GM12878 (cell line): ENCODE measurements around the gene TCF4. TPM values are rescaled to one million over a fixed set of nuclear protein-coding genes. Genes with fewer than 3 reads are reported as not detected.

Experiments
- ATAC-seq: fragments of 200-7000 bp; cut with Tn5 transposase; 3 replicates; pipeline ENCODE4 v1.9.1; 2020; ENCODE audit warnings: mild to moderate bottlenecking, moderate library complexity
- BruUV-seq: library from RNA; stranded (reverse); fragments of 400-500 nt; replicated peaks from 2 replicates; lab custom pipeline; 2021; lab: Mats Ljungman, UMichigan
- CTCF ChIA-PET: fragments of 300-600 bp; sonication (Branson Sonifier 250); formaldehyde crosslinking; extraction: SDS; loops from one replicate; lab custom pipeline; 2021; ENCODE audit warnings: inconsistent platforms; lab: Yijun Ruan, JAX
- POLR2A ChIA-PET: fragments of 350-600 bp; formaldehyde crosslinking; extraction: SDS; loops from one replicate; lab custom pipeline; 2021; ENCODE audit warnings: inconsistent platforms; lab: Charles Lee
- RAD21 ChIA-PET: fragments of 300-600 bp; sonication (Branson Sonifier 250); formaldehyde crosslinking; loops from one replicate; lab custom pipeline; 2023; ENCODE audit warnings: antibody characterized with exemption; ENCODE audit not compliant: unreplicated experiment; lab: Charles Lee
- SMC1A ChIA-PET: fragments of 300-600 bp; sonication (Branson Sonifier 250); formaldehyde crosslinking; loops from one replicate; lab custom pipeline; 2023; ENCODE audit not compliant: unreplicated experiment, uncharacterized antibody; lab: Charles Lee
- DNase-seq: peaks from one replicate; pipeline ENCODE4 v3.0.0-alpha.2; 2011; ENCODE audit warnings: low read depth, low spot score
- FAIRE-seq: peaks from 3 replicates; lab custom pipeline; 2011; peaks lifted over from hg19 to GRCh38; lab: Jason Lieb, UNC
- H2AFZ ChIP-seq: 2 replicates; pipeline ENCODE4 v1.6.0; 2011; ENCODE audit warnings: low read depth, low read length, control low read depth; ENCODE audit not compliant: control insufficient read depth
- H3K27ac ChIP-seq: 2 replicates; pipeline ENCODE4 v1.5.1; 2011; ENCODE audit warnings: control low read depth; ENCODE audit not compliant: control insufficient read depth, insufficient read depth
- H3K27me3 ChIP-seq, 2 experiments: replicated peaks in 1 of 2; 2 replicates each; pipeline versions ENCODE4 v1.6.0 to v1.6.1; 2011; ENCODE audit warnings: low read length in 1 of 2; ENCODE audit not compliant: control insufficient read depth in 2 of 2, insufficient read depth in 2 of 2
- H3K36me3 ChIP-seq, 2 experiments: 2 replicates each; pipeline ENCODE4 v1.5.1; 2011; ENCODE audit warnings: low read length in 1 of 2; ENCODE audit not compliant: control insufficient read depth in 2 of 2, insufficient read depth in 2 of 2
- H3K4me1 ChIP-seq: 2 replicates; pipeline ENCODE4 v1.6.1; 2011; ENCODE audit warnings: mild to moderate bottlenecking, low read length, moderate library complexity, mixed read lengths; ENCODE audit not compliant: control insufficient read depth, insufficient read depth
- H3K4me2 ChIP-seq: 2 replicates; pipeline ENCODE4 v1.6.0; 2011; ENCODE audit warnings: control low read depth; ENCODE audit not compliant: control insufficient read depth, insufficient read depth
- H3K4me3 ChIP-seq: fragments of 200-600 bp; sonication (generic); 2 replicates; pipeline ENCODE4 v1.5.1; 2016
- H3K79me2 ChIP-seq: 2 replicates; pipeline ENCODE4 v1.6.0; 2011; ENCODE audit warnings: low read length; ENCODE audit not compliant: control insufficient read depth, insufficient read depth
- H3K9ac ChIP-seq: 2 replicates; pipeline ENCODE4 v1.8.0; 2011; ENCODE audit warnings: low read length, control low read depth, mixed read lengths; ENCODE audit not compliant: control insufficient read depth, insufficient read depth
- H3K9me3 ChIP-seq: replicated peaks from 3 replicates; pipeline ENCODE4 v1.5.1; 2011; ENCODE audit warnings: mild to moderate bottlenecking, low read length; ENCODE audit not compliant: control insufficient read depth, insufficient read depth
- H4K20me1 ChIP-seq: 2 replicates; pipeline ENCODE4 v1.6.0; 2011; ENCODE audit not compliant: control insufficient read depth, insufficient read depth
- IKZF1 ChIP-seq: fragments of 450-650 bp; conservative IDR thresholded peaks from 2 replicates; pipeline ENCODE4 v1.6.1; 2017; ENCODE audit warnings: antibody characterized with exemption, mild to moderate bottlenecking
- MYC ChIP-seq: IDR thresholded peaks from 2 replicates; pipeline ENCODE4 v1.6.1; 2011; ENCODE audit warnings: mild to moderate bottlenecking, low read length, moderate library complexity, inconsistent platforms; ENCODE audit not compliant: insufficient read depth, insufficient replicate concordance, insufficient read length, severe bottlenecking
- WGBS: methylation state at CpG from one replicate; pipeline ENCODE4 v1.1.6; 2016; ENCODE audit warnings: low lambda C conversion rate; ENCODE audit not compliant: insufficient replicate concordance, insufficient coverage; ENCODE audit errors: missing lambda C conversion rate; 5-methylcytosine and 5-hydroxymethylcytosine counted together
- in situ Hi-C: fragments of 300-500 bp; cut with MboI; formaldehyde crosslinking; loops from 9 replicates; pipeline ENCODE4 v1.14.3; 2018; ENCODE audit warnings: mixed read lengths
- intact Hi-C: fragments of 100-400 bp; cut with micrococcal nuclease; formaldehyde crosslinking; loops from one replicate; pipeline ENCODE4 v1.14.2; 2022; ENCODE audit not compliant: unreplicated experiment
- polyA plus RNA-seq, 11 experiments: library from polyadenylated mRNA; depleted of rRNA in 4 of 11; unstranded in 6 of 11; stranded (reverse) in 5 of 11; fragments of >200 nt; fragmentation: Nextera tagmentation in 4 of 11; fragmentation: Illumina TruSeq in 1 of 11; extraction: Ambion mirVana in 4 of 11; extraction: Trizol in 1 of 11; gene quantifications; 1 replicate in 1 of 11; 2 replicates in 10 of 11; pipeline versions ENCODE4 v1.2.1 to v1.2.3, GENCODE V29; 2011 to 2016; ENCODE audit warnings: inconsistent platforms in 2 of 11, missing spikeins in 2 of 11, low read depth in 1 of 11
- total RNA-seq, 4 experiments: library from RNA; depleted of rRNA in 3 of 4; stranded (reverse); fragments of >200 nt in 3 of 4; fragmentation: Illumina TruSeq in 1 of 4; extraction: Trizol in 1 of 4; gene quantifications; 2 replicates each; pipeline versions ENCODE4 v1.2.1 to v1.2.3, GENCODE V29; 2013 to 2021

The TCF4 gene
- total and polyA plus RNA-seq, 10 of the 15 experiments (the other 5 are each of a cell fraction or from before 2014, with no cell fraction given) = 15.2 to 94.0 (median 31.5) TPM

- Histone ChIP-seq H2AFZ (no peak overlapping the region), H3K27me3 (no peaks in the 10 kb centered on the region), H3K79me2 (no peaks in the 10 kb centered on the region), H3K9me3 (no peaks in the 10 kb centered on the region), H3K4me2 (no peak overlapping the region), H3K4me3 (no peak overlapping the region), H3K27ac (no peak overlapping the region), H3K9ac (no peak overlapping the region), H3K36me3 (no peaks in the 10 kb centered on the region), H4K20me1 (no peaks in the 10 kb centered on the region), H3K4me1 (peaks cover 10% of the 10 kb centered on the region)
- intact Hi-C loops (loop anchor here (10.0 kb wide), 1 partner anchor 143 kb away; no protein-coding TSS in a partner anchor), in situ Hi-C loops (no loop called here)
- FAIRE-seq (no peak), ATAC-seq (no peak), DNase-seq (no peak)
- ChIA-PET RAD21 (no interaction called here), POLR2A (no interaction called here), CTCF (interaction anchor here (1.5 kb wide), 1 partner anchor 253 kb away, joined by 3 read pairs; no protein-coding TSS in a partner anchor), SMC1A (interaction anchor here (1.5 kb wide), 1 partner anchor 18 kb away, joined by 3 read pairs; no protein-coding TSS in a partner anchor)
- no peak for TF ChIP-seq MYC
- no TSS peak for BruUV-seq
- 8% methylated on average over 4 of the region's 4 CpGs for WGBS
Observed at GRCh38 chr18:55487997-55488396, 100.0 kb downstream of the TCF4 start.

DNA sequence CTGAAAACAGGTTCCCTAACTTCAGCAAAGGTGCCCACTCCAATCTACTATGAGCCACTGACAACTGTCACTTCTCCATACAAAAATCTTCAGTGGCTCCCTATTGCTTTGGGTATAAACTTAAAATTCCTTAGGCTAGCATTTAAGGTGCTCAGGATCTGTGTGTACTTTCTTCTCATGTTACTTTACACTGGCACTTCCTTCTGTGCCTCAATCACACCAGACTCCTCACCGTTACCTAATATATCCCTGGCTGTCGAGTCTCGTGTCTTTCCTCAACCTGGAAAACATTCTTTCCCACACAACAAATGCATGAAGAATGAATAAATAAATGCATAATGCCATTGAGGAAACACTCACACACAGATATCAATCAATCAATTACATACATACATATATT lies 101.1 kb downstream of the TCF4 start:
- H3K9me3 ChIP-seq = no peaks in the 10 kb centered on the region
- in situ Hi-C loops = no loop called here
- RAD21 ChIA-PET = no interaction called here
- no peak overlapping the region for H2AFZ ChIP-seq
- no peak for TF ChIP-seq IKZF1
- TF ChIP-seq, all 136 proteins: peak for 0
- no peak overlapping the region for H3K9ac ChIP-seq
- no peak for DNase-seq
- H3K27ac ChIP-seq = no peak overlapping the region
- H4K20me1 ChIP-seq = no peaks in the 10 kb centered on the region
- no peak overlapping the region for H3K4me3 ChIP-seq
- WGBS = 29% methylated on average over 3 of the region's 3 CpGs
- no peaks in the 10 kb centered on the region for H3K36me3 ChIP-seq
- CTCF ChIA-PET = no interaction called here
- SMC1A ChIA-PET = no interaction called here
- H3K27me3 ChIP-seq = no peaks in the 10 kb centered on the region
- BruUV-seq = no TSS peak
- FAIRE-seq = no peak
- no peak for ATAC-seq
- intact Hi-C loops = loop anchor here (10.0 kb wide), 1 partner anchor 142 kb away; no protein-coding TSS in a partner anchor
- peaks cover 10% of the 10 kb centered on the region for H3K4me1 ChIP-seq
- POLR2A ChIA-PET = no interaction called here
- no peaks in the 10 kb centered on the region for H3K79me2 ChIP-seq
- no peak overlapping the region for H3K4me2 ChIP-seq
